H1 (cell line): ENCODE results near the gene TNFSF18. TPM values are rescaled to one million over a fixed set of nuclear protein-coding genes. Genes with fewer than 3 reads are reported as not detected.

Experiments
- CTCF ChIA-PET: fragments of 300-600 bp; sonication (Branson Sonifier 250); formaldehyde crosslinking; loops from one replicate; lab custom pipeline; 2021; ENCODE audit not compliant: partially characterized antibody; lab: Charles Lee
- POLR2A ChIA-PET: fragments of 300-600 bp; sonication (Branson Sonifier 250); formaldehyde crosslinking; loops from one replicate; lab custom pipeline; 2021; ENCODE audit warnings: inconsistent platforms; ENCODE audit not compliant: partially characterized antibody; lab: Charles Lee
- DNase-seq, 2 experiments: peaks; one replicate each; pipeline versions ENCODE4 v3.0.0 to v3.0.0-alpha.2; 2010 to 2022; ENCODE audit warnings: low spot score in 2 of 2, low read depth in 1 of 2, mixed read lengths in 1 of 2
- FAIRE-seq: peaks from 2 replicates; lab custom pipeline; 2011; peaks lifted over from hg19 to GRCh38; lab: Jason Lieb, UNC
- H2AFZ ChIP-seq: 2 replicates; pipeline ENCODE4 v1.8.1; 2012; ENCODE audit warnings: low read length, inconsistent platforms
- H2AK5ac ChIP-seq: 2 replicates; pipeline ENCODE4 v1.6.1; 2013; ENCODE audit warnings: low read depth, low read length
- H2BK120ac ChIP-seq: replicated peaks from 2 replicates; pipeline ENCODE3; 2013; ENCODE audit warnings: low read depth, low read length, inconsistent platforms
- H2BK12ac ChIP-seq: 2 replicates; pipeline ENCODE4 v1.6.1; 2013; ENCODE audit warnings: low read depth, low read length
- H2BK15ac ChIP-seq: 2 replicates; pipeline ENCODE4 v1.6.1; 2013; ENCODE audit warnings: low read length
- H2BK20ac ChIP-seq: 2 replicates; pipeline ENCODE4 v1.6.1; 2013; ENCODE audit warnings: low read length
- H2BK5ac ChIP-seq: 2 replicates; pipeline ENCODE4 v1.6.1; 2013; ENCODE audit warnings: low read depth, low read length
- H3K14ac ChIP-seq: 2 replicates; pipeline ENCODE4 v1.6.1; 2013; ENCODE audit warnings: inconsistent platforms; ENCODE audit not compliant: insufficient read length
- H3K18ac ChIP-seq: 2 replicates; pipeline ENCODE4 v1.6.1; 2013; ENCODE audit warnings: low read length; ENCODE audit errors: extremely low read depth
- H3K23ac ChIP-seq: 2 replicates; pipeline ENCODE4 v1.6.1; 2013; ENCODE audit warnings: inconsistent platforms; ENCODE audit not compliant: insufficient read length
- H3K23me2 ChIP-seq: 2 replicates; pipeline ENCODE4 v1.6.1; 2013; ENCODE audit warnings: low read depth, low read length
- H3K27ac ChIP-seq: 2 replicates; pipeline ENCODE4 v1.6.1; 2011; ENCODE audit warnings: low read depth, low read length, inconsistent platforms
- H3K27me3 ChIP-seq, 4 experiments: replicated peaks in 1 of 4; 1 replicate in 1 of 4; 2 replicates in 3 of 4; pipeline versions ENCODE4 v1.6.1 to v1.8.1; 2011 to 2013; ENCODE audit warnings: low read length in 3 of 4, mild to moderate bottlenecking in 3 of 4, inconsistent platforms in 2 of 4, mixed read lengths in 2 of 4, moderate library complexity in 1 of 4; ENCODE audit not compliant: control insufficient read depth in 3 of 4, insufficient read depth in 3 of 4; ENCODE audit errors: extremely low read depth in 1 of 4
- H3K36me3 ChIP-seq, 4 experiments: 2 replicates each; pipeline versions ENCODE4 v1.6.1 to v1.8.1; 2011 to 2013; ENCODE audit warnings: mild to moderate bottlenecking in 4 of 4, low read length in 3 of 4, moderate library complexity in 2 of 4, control low read depth in 1 of 4, inconsistent platforms in 1 of 4; ENCODE audit not compliant: insufficient read depth in 4 of 4, control insufficient read depth in 2 of 4
- H3K4ac ChIP-seq: replicated peaks from 2 replicates; pipeline ENCODE3; 2013; ENCODE audit warnings: low read length, low read depth, mixed read lengths, inconsistent platforms; ENCODE audit not compliant: insufficient read length
- H3K4me1 ChIP-seq, 4 experiments: replicated peaks in 1 of 4; 1 replicate in 1 of 4; 2 replicates in 3 of 4; pipeline versions ENCODE4 v1.6.1 to v1.8.1; 2011 to 2013; ENCODE audit warnings: low read length in 3 of 4, inconsistent platforms in 2 of 4, mixed read lengths in 1 of 4; ENCODE audit not compliant: insufficient read depth in 4 of 4, control insufficient read depth in 3 of 4
- H3K4me2 ChIP-seq, 2 experiments: 2 replicates each; pipeline versions ENCODE4 v1.6.1 to v1.8.1; 2011 to 2013; ENCODE audit warnings: low read depth in 2 of 2, low read length in 2 of 2, control low read depth in 1 of 2, inconsistent platforms in 1 of 2, mild to moderate bottlenecking in 1 of 2; ENCODE audit not compliant: insufficient read depth in 1 of 2
- H3K4me3 ChIP-seq, 4 experiments: fragments of 200-600, 300-600 bp in 1 of 4; sonication (generic), shearing (Covaris generic), sonication (Bioruptor Twin) in 1 of 4; 2 replicates each; pipeline versions ENCODE4 v1.5.1 to v1.8.1; 2011 to 2016; ENCODE audit warnings: low read length in 4 of 4, low read depth in 3 of 4, control low read depth in 2 of 4, inconsistent platforms in 2 of 4, mild to moderate bottlenecking in 2 of 4, mixed read lengths in 1 of 4, moderate library complexity in 1 of 4; ENCODE audit not compliant: insufficient read depth in 2 of 4; ENCODE audit errors: extremely low read depth in 1 of 4
- H3K56ac ChIP-seq: replicated peaks from 2 replicates; pipeline ENCODE3; 2013; ENCODE audit warnings: low read depth, mild to moderate bottlenecking, mixed read lengths, low read length, inconsistent platforms; ENCODE audit not compliant: insufficient read length
- H3K79me1 ChIP-seq: 2 replicates; pipeline ENCODE4 v1.6.1; 2013; ENCODE audit warnings: low read depth, low read length, control low read depth
- H3K79me2 ChIP-seq, 2 experiments: 2 replicates each; pipeline versions ENCODE4 v1.6.1 to v1.8.1; 2012 to 2013; ENCODE audit warnings: low read length in 2 of 2, mild to moderate bottlenecking in 2 of 2, inconsistent platforms in 1 of 2; ENCODE audit not compliant: insufficient read depth in 2 of 2, control insufficient read depth in 1 of 2
- H3K9ac ChIP-seq, 4 experiments: replicated peaks in 1 of 4; 1 replicate in 1 of 4; 2 replicates in 3 of 4; pipeline versions ENCODE4 v1.6.1 to v1.8.1; 2011 to 2013; ENCODE audit warnings: low read depth in 3 of 4, low read length in 3 of 4, control low read depth in 2 of 4, mild to moderate bottlenecking in 2 of 4, moderate library complexity in 2 of 4, inconsistent platforms in 1 of 4; ENCODE audit errors: extremely low read depth in 1 of 4
- H3K9me3 ChIP-seq, 2 experiments: 2 replicates each; pipeline versions ENCODE4 v1.6.1 to v1.8.1; 2012 to 2013; ENCODE audit warnings: mild to moderate bottlenecking in 2 of 2, moderate library complexity in 2 of 2, control low read depth in 1 of 2, inconsistent platforms in 1 of 2, low read depth in 1 of 2, low read length in 1 of 2, mixed read lengths in 1 of 2; ENCODE audit not compliant: insufficient read depth in 2 of 2
- H4K20me1 ChIP-seq, 2 experiments: replicated peaks in 1 of 2; 2 replicates each; pipeline versions ENCODE3 to v1.8.1; 2011 to 2013; ENCODE audit warnings: inconsistent platforms in 2 of 2, low read length in 2 of 2, mild to moderate bottlenecking in 1 of 2; ENCODE audit not compliant: insufficient read depth in 2 of 2, control insufficient read depth in 1 of 2
- H4K5ac ChIP-seq: 2 replicates; pipeline ENCODE4 v1.6.1; 2013; ENCODE audit warnings: low read length, low read depth, mixed read lengths, inconsistent platforms; ENCODE audit not compliant: insufficient read length
- H4K8ac ChIP-seq: 2 replicates; pipeline ENCODE4 v1.8.0; 2013; ENCODE audit warnings: mild to moderate bottlenecking, moderate library complexity, low read length, inconsistent platforms; ENCODE audit not compliant: insufficient read depth; ENCODE audit errors: extremely low read depth
- H4K91ac ChIP-seq: replicated peaks from 2 replicates; pipeline ENCODE3; 2013; ENCODE audit warnings: low read length, mixed read lengths, inconsistent platforms; ENCODE audit not compliant: insufficient read length
- CTCF ChIP-seq, 3 experiments: IDR thresholded peaks; 1 replicate in 2 of 3; 2 replicates in 1 of 3; pipeline versions ENCODE4 v1.5.1 to v1.6.1; 2011; ENCODE audit warnings: low read length in 3 of 3, mild to moderate bottlenecking in 3 of 3, inconsistent platforms in 2 of 3, low read depth in 1 of 3, moderate library complexity in 1 of 3; ENCODE audit not compliant: insufficient read depth in 1 of 3; ENCODE audit errors: control extremely low read depth in 1 of 3
- MAFK ChIP-seq: IDR thresholded peaks from 2 replicates; pipeline ENCODE4 v1.6.1; 2012; ENCODE audit warnings: low read depth, mild to moderate bottlenecking, improper control_type of control experiment, low read length
- polyA plus RNA-seq, 7 experiments: library from polyadenylated mRNA; depleted of rRNA in 3 of 7; stranded (reverse) in 5 of 7; unstranded in 2 of 7; fragments of >200 nt in 5 of 7; fragments of 200-250 nt in 2 of 7; gene quantifications; 1 replicate in 5 of 7; 2 replicates in 1 of 7; 4 replicates in 1 of 7; pipeline versions ENCODE4 v1.2.1 to v1.2.3, GENCODE V29; 2011 to 2013; ENCODE audit warnings: missing spikeins in 2 of 7, mixed read lengths in 2 of 7
- total RNA-seq: library from RNA; stranded (reverse); fragmentation: NEBNext Ultra II Directional; extraction: Animal tissue kit (Norgen Biotek cat#: 25700); gene quantifications from 2 replicates; pipeline ENCODE4 v1.2.1, GENCODE V29; 2021

The TNFSF18 gene
- total and polyA plus RNA-seq, 2 of the 8 experiments (the other 6 are each of a cell fraction or from before 2014, with no cell fraction given) = not detected

GRCh38 chr1:173049322-173049633 lies 1.5 kb downstream of the TNFSF18 start:
- Histone ChIP-seq H3K9me3 (no peaks in the 10 kb centered on the region), H3K14ac (no peak overlapping the region), H3K4ac (no peak overlapping the region), H4K91ac (no peak overlapping the region), H2BK15ac (no peak overlapping the region), H2BK5ac (no peak overlapping the region), H3K4me3 (no peak overlapping the region), H2BK20ac (no peak overlapping the region), H2BK12ac (no peak overlapping the region), H3K79me2 (no peaks in the 10 kb centered on the region), H3K56ac (no peak overlapping the region), H3K27me3 (no peaks in the 10 kb centered on the region), H4K8ac (no peak overlapping the region), H3K79me1 (no peaks in the 10 kb centered on the region), H3K9ac (no peak overlapping the region), H2AFZ (no peak overlapping the region), H4K20me1 (no peaks in the 10 kb centered on the region), H4K5ac (no peak overlapping the region), H2AK5ac (no peak overlapping the region), H3K27ac (no peak overlapping the region), H2BK120ac (no peak overlapping the region), H3K18ac (no peak overlapping the region), H3K23ac (no peak overlapping the region), H3K23me2 (no peaks in the 10 kb centered on the region), H3K4me1 (no peaks in the 10 kb centered on the region), H3K36me3 (no peaks in the 10 kb centered on the region), H3K4me2 (no peak overlapping the region)
- ChIA-PET CTCF (interaction anchor here (1.2 kb wide), 1 partner anchor 217 kb away, joined by 3 read pairs; no protein-coding TSS in a partner anchor), POLR2A (no interaction called here)
- FAIRE-seq = no peak
- no peak for DNase-seq
- TF ChIP-seq MAFK (no peak), CTCF (IDR thresholded peaks at IDR 0.05; ENCODE audit: control extremely low read depth in 1 of 3, insufficient read depth in 1 of 3, low read depth in 1 of 3, low read length in 3 of 3) (no peak)
